Tibial nerve (tissue), 4 donors: Measurements from ENCODE around the gene RWDD1. TPM values are rescaled to one million over a fixed set of nuclear protein-coding genes. Genes with fewer than 3 reads are reported as not detected.

Experiments
- total RNA-seq, 4 donors: library from RNA; depleted of rRNA; stranded (reverse); fragments of >200 nt; gene quantifications; one replicate each; pipeline ENCODE4 v1.1.0, GENCODE V29; 2016

RWDD1 gene
- total RNA-seq, 4 donors from 2014 or later: 27.5 to 40.4 (median 35.7) TPM

Other genes starting within 250 kb of the RWDD1 start
- gene DSE, start 200.6 kb upstream of the RWDD1 start, total RNA-seq: 10 to 100 TPM; 79.5 to 95.5 (median 81.7) TPM
- 10 to 100 TPM in 1 of 4 donors, 1 to 10 TPM in 2, under 1 TPM in 1; 0.60 to 11.4 (median 5.4) TPM for gene CALHM6, start 110.1 kb upstream of the RWDD1 start, total RNA-seq
- 1 to 10 TPM; 4.5 to 5.7 (median 5.0) TPM for gene CALHM5, start 59.9 kb upstream of the RWDD1 start, total RNA-seq
- under 1 TPM in 1 of 4 donors, not detected in 3; 0.21 TPM for gene TRAPPC3L, start 25.8 kb upstream of the RWDD1 start, total RNA-seq
- gene CALHM4, start 17.8 kb upstream of the RWDD1 start, total RNA-seq: under 1 TPM in 1 of 4 donors, not detected in 3; 0.42 TPM
- under 1 TPM in 3 of 4 donors, not detected in 1; 0.30 to 0.78 (median 0.42) TPM for gene RSPH4A, start 45.0 kb downstream of the RWDD1 start, total RNA-seq
- gene ZUP1, start 97.3 kb downstream of the RWDD1 start, total RNA-seq: 10 to 100 TPM in 2 of 4 donors, 1 to 10 TPM in 2; 4.2 to 16.8 (median 7.8) TPM
- 10 to 100 TPM; 10.2 to 21.0 (median 12.2) TPM for gene KPNA5, start 109.7 kb downstream of the RWDD1 start, total RNA-seq
- 10 to 100 TPM in 3 of 4 donors, 1 to 10 TPM in 1; 6.7 to 26.7 (median 14.3) TPM for gene FAM162B, start 194.2 kb downstream of the RWDD1 start, total RNA-seq